AG04449 (cell line): ENCODE results near the gene ACAA1.
"Not testable (repeated sequence)": the region's sequence is repeated elsewhere in the genome, so short reads cannot be mapped to it uniquely, and the experiment has no call there.

Experiments used
- CTCF ChIA-PET: fragments of 350-600 bp; formaldehyde crosslinking; extraction: SDS; loops from one replicate; lab custom pipeline; 2021; ENCODE audit warnings: antibody characterized with exemption; lab: Yijun Ruan, JAX
- POLR2A ChIA-PET: fragments of 400-600, 350-600 bp; formaldehyde crosslinking; extraction: SDS; loops from one replicate; lab custom pipeline; 2020; ENCODE audit warnings: antibody characterized with exemption, inconsistent platforms; lab: Yijun Ruan, JAX
- DNase-seq: peaks from one replicate; pipeline ENCODE4 v3.0.0-alpha.2; 2010; ENCODE audit warnings: low read depth, low spot score
- H3K4me3 ChIP-seq: 2 replicates; pipeline ENCODE4 v1.5.1; 2011; ENCODE audit warnings: low read depth, mild to moderate bottlenecking, control low read depth, low read length
- TF ChIP-seq, protein P1 (sequence below): IDR thresholded peaks from one replicate; pipeline ENCODE4 v1.5.1; 2011; ENCODE audit warnings: mild to moderate bottlenecking, moderate library complexity, low read length, control low read depth, inconsistent platforms; ENCODE audit not compliant: insufficient read depth; ENCODE audit errors: missing control alignments

The ACAA1 gene

GRCh38 chr3:38086496-38086895, 50.4 kb downstream of the ACAA1 start:
- DNase-seq = no peak
- CTCF ChIA-PET = no interaction called here
- POLR2A ChIA-PET = no interaction called here

DNA sequence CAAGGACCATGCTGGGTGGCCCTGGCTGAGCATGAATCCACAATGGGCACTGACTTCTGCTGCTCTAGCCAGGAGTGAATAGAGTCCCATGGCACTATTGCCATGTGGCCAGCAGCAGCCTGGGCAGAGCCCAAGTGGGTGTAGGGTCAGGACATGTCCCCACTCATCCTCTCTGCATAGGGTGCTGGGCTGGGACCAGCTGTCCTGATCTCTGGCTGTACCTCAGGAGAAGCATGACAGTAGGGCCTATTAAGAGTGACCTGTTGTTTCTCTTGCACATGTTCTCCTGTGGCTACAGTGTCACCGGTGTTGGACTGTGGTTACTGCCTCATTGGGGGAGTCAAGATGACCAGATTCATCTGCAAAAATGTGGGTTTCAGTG, 51.0 kb downstream of the ACAA1 start:
- TF ChIP-seq, protein P1, sequence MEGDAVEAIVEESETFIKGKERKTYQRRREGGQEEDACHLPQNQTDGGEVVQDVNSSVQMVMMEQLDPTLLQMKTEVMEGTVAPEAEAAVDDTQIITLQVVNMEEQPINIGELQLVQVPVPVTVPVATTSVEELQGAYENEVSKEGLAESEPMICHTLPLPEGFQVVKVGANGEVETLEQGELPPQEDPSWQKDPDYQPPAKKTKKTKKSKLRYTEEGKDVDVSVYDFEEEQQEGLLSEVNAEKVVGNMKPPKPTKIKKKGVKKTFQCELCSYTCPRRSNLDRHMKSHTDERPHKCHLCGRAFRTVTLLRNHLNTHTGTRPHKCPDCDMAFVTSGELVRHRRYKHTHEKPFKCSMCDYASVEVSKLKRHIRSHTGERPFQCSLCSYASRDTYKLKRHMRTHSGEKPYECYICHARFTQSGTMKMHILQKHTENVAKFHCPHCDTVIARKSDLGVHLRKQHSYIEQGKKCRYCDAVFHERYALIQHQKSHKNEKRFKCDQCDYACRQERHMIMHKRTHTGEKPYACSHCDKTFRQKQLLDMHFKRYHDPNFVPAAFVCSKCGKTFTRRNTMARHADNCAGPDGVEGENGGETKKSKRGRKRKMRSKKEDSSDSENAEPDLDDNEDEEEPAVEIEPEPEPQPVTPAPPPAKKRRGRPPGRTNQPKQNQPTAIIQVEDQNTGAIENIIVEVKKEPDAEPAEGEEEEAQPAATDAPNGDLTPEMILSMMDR = no peak
- H3K4me3 ChIP-seq = no peak overlapping the region
- ChIA-PET POLR2A (no interaction called here), CTCF (no interaction called here)
- no peak for DNase-seq

More at GRCh38 chr3:38086496-38086895, 50.4 kb downstream of the ACAA1 start:
- TF ChIP-seq, protein P1 = no peak
- no peak overlapping the region for H3K4me3 ChIP-seq

GRCh38 chr3:38085311-38085942, 51.5 kb downstream of the ACAA1 start:
- CTCF ChIA-PET = no interaction called here
- POLR2A ChIA-PET = no interaction called here
- no peak for DNase-seq
- TF ChIP-seq, protein P1 = no peak
- H3K4me3 ChIP-seq = no peak overlapping the region

GRCh38 chr3:38084334-38085310, 52.3 kb downstream of the ACAA1 start:
- no peak for DNase-seq
- ChIA-PET CTCF (no interaction called here), POLR2A (no interaction called here)

DNA sequence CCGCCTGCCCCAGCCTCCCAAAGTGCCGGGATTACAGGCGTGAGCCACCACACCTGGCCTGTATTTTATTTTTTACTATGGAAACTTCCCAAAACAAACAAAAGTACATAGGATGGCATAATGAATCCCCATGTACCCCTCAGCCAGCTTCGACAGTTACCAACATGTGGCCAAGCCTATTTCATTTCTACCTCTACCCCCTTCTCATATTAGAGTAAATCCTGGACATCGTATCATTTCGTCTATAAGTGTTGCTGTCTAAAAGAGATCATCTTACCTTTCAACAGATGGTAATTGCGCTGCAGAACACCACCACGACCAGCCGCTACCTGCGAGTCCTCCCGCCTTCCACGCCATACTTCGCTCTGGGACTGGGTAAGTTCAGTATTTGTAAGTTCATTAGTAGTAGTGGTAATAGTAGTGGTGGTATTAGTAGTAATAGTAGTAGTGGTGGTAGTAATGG, 53.0 kb downstream of the ACAA1 start:
- TF ChIP-seq, protein P1 = no peak
- no peak overlapping the region for H3K4me3 ChIP-seq
- CTCF ChIA-PET = no interaction called here
- POLR2A ChIA-PET = no interaction called here
- DNase-seq = no peak

More at GRCh38 chr3:38084334-38085310, 52.3 kb downstream of the ACAA1 start:
- H3K4me3 ChIP-seq = no peak overlapping the region
- TF ChIP-seq, protein P1 = no peak

DNA sequence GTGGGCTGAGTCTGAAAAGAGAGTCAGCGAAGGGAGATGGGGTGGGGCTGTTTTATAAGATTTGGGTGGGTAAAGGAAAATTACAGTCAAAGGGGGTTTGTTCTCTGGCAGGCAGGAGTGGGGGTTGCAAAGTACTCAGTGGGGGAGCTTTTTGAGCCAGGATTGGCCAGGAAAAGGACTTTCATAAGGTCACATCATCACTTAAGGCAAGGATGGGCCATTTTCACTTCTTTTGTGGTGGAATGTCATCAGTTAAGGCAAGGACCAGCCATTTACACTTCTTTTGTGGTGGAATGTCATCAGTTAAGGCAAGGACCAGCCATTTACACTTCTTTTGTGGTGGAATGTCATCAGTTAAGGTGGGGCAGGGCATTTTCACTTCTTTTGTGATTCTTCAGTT, 53.7 kb downstream of the ACAA1 start:
- DNase-seq, H3K4me3 ChIP-seq, CTCF ChIA-PET, POLR2A ChIA-PET: not testable (repeated sequence)

DNA sequence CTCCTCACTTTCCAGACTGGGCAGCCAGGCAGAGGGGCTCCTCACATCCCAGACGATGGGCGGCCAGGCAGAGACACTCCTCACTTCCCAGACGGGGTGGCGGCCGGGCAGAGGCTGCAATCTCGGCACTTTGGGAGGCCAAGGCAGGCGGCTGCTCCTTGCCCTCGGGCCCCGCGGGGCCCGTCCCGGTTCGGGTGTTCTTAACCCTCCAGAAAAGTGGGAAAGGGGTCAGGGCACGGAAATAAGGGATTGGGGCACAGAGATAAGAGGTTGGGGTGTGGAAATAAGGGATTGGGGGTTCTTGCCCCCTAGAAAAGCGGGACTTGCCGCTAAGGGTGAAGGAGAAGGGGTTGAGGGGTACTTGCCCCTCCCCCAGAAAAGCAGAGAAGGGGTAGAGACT, 54.6 kb downstream of the ACAA1 start:
- POLR2A ChIA-PET, H3K4me3 ChIP-seq, DNase-seq, CTCF ChIA-PET: not testable (repeated sequence)

- CTCF ChIA-PET, POLR2A ChIA-PET, DNase-seq, H3K4me3 ChIP-seq: not testable (repeated sequence)
These were observed 59.9 kb downstream of the ACAA1 start for GRCh38 chr3:38077073-38077472.
